GM23248 (cell line): ENCODE measurements around the gene REPS1. TPM values are rescaled to one million over a fixed set of nuclear protein-coding genes. Genes with fewer than 3 reads are reported as not detected.

Experiments
- DNase-seq: peaks from one replicate; pipeline ENCODE4 v3.0.0-alpha.2; 2015
- H2AFZ ChIP-seq: fragments of 200-600 bp; sonication (generic); 2 replicates; pipeline ENCODE4 v1.6.1; 2016; ENCODE audit warnings: antibody characterized with exemption
- H3F3A ChIP-seq: fragments of 200-600 bp; sonication (generic); 2 replicates; pipeline ENCODE4 v1.6.1; 2016; ENCODE audit warnings: mild to moderate bottlenecking, antibody characterized with exemption, mixed run types; ENCODE audit not compliant: insufficient read depth
- H3K27ac ChIP-seq: fragments of 200-600 bp; sonication (generic); 2 replicates; pipeline ENCODE4 v1.5.1; 2016; ENCODE audit warnings: mild to moderate bottlenecking
- H3K27me3 ChIP-seq: fragments of 200-600 bp; sonication (generic); replicated peaks from 2 replicates; pipeline ENCODE4 v1.6.1; 2016; ENCODE audit warnings: mild to moderate bottlenecking; ENCODE audit not compliant: insufficient read depth
- H3K36me3 ChIP-seq: fragments of 200-600 bp; sonication (generic); 2 replicates; pipeline ENCODE4 v1.6.1; 2016; ENCODE audit warnings: low read depth, mild to moderate bottlenecking
- H3K4me1 ChIP-seq: fragments of 200-600 bp; sonication (generic); 2 replicates; pipeline ENCODE4 v1.6.1; 2016; ENCODE audit warnings: mild to moderate bottlenecking; ENCODE audit not compliant: insufficient read depth
- H3K4me2 ChIP-seq: fragments of 200-600 bp; sonication (generic); one replicate; pipeline ENCODE4 v1.6.1; 2016; ENCODE audit warnings: mild to moderate bottlenecking; ENCODE audit not compliant: unreplicated experiment
- H3K4me3 ChIP-seq: fragments of 200-600 bp; sonication (generic); 2 replicates; pipeline ENCODE4 v1.5.1; 2016; ENCODE audit warnings: mild to moderate bottlenecking
- H3K79me2 ChIP-seq: fragments of 200-600 bp; sonication (generic); 2 replicates; pipeline ENCODE4 v1.6.1; 2016; ENCODE audit warnings: mild to moderate bottlenecking; ENCODE audit not compliant: insufficient read depth
- H3K9ac ChIP-seq: fragments of 200-600 bp; sonication (generic); 2 replicates; pipeline ENCODE4 v1.6.1; 2016; ENCODE audit warnings: mild to moderate bottlenecking
- H3K9me2 ChIP-seq: fragments of 200-600 bp; sonication (generic); 2 replicates; pipeline ENCODE4 v1.6.1; 2016; ENCODE audit warnings: mixed run types, mild to moderate bottlenecking, moderate library complexity; ENCODE audit not compliant: insufficient read depth
- H3K9me3 ChIP-seq: fragments of 200-600 bp; sonication (generic); one replicate; pipeline ENCODE4 v1.6.1; 2017; ENCODE audit warnings: low read depth
- H4K20me1 ChIP-seq: fragments of 200-600 bp; sonication (generic); 2 replicates; pipeline ENCODE4 v1.6.0; 2016; ENCODE audit not compliant: insufficient read depth
- EZH2 ChIP-seq: fragments of 200-600 bp; sonication (generic); IDR thresholded peaks from 2 replicates; pipeline ENCODE4 v1.6.1; 2018; ENCODE audit warnings: antibody characterized with exemption, mild to moderate bottlenecking; ENCODE audit not compliant: insufficient read depth, poor library complexity, severe bottlenecking
- EZH2phosphoT487 ChIP-seq: fragments of 200-600 bp; sonication (generic); IDR thresholded peaks from 2 replicates; pipeline ENCODE4 v1.6.1; 2018; ENCODE audit warnings: antibody characterized with exemption, moderate library complexity, mild to moderate bottlenecking, low read depth; ENCODE audit not compliant: insufficient read depth
- WGBS, 2 experiments: methylation state at CpG; one replicate each; pipeline ENCODE4 v1.1.6; 2015 to 2017; ENCODE audit warnings: low lambda C conversion rate in 2 of 2, low coverage in 1 of 2; ENCODE audit errors: missing lambda C conversion rate in 2 of 2; 5-methylcytosine and 5-hydroxymethylcytosine counted together
- in situ Hi-C: fragments of 300-500 bp; cut with MboI; formaldehyde crosslinking; loops from 2 replicates; pipeline ENCODE4 v1.15.0; 2020
- polyA plus RNA-seq: library from polyadenylated mRNA; unstranded; fragments of >200 nt; fragmentation: Nextera tagmentation; extraction: Ambion mirVana; gene quantifications from 2 replicates; pipeline ENCODE4 v1.2.1, GENCODE V29; 2016
- total RNA-seq: library from RNA; depleted of rRNA; stranded (reverse); fragments of >200 nt; shearing (Covaris generic); gene quantifications from 2 replicates; pipeline ENCODE4 v1.2.3, GENCODE V29; 2014

REPS1 gene
- total and polyA plus RNA-seq, 2 experiments from 2014 or later: 13.1 to 21.1 TPM

GRCh38 chr6:138953451-138953850, 34.6 kb downstream of the REPS1 start:
- Histone ChIP-seq H3K9me3 (no peaks in the 10 kb centered on the region), H3F3A (0 out of 2 replicates have a peak, but pooled peaks cover 10% of the 10 kb centered on the region), H3K9me2 (no peaks in the 10 kb centered on the region), H3K27me3 (no peaks in the 10 kb centered on the region), H3K36me3 (no peaks in the 10 kb centered on the region), H3K4me1 (peaks cover 26% of the 10 kb centered on the region), H3K4me2 (peak overlapping the region; percentile 67), H3K4me3 (no peak overlapping the region), H4K20me1 (0 out of 2 replicates have a peak, but pooled peaks cover 3% of the 10 kb centered on the region), H3K79me2 (peaks cover 99% of the 10 kb centered on the region), H3K9ac (0 out of 2 replicates have a peak overlapping the region, but pooled peaks have one; percentile 21), H3K27ac (peak overlapping the region; percentile 9; the same call in 1 of the 2 replicates), H2AFZ (no peak overlapping the region)
- TF ChIP-seq EZH2 (no peak), EZH2phosphoT487 (no peak)
- 0% methylated on average over 1 of the region's 1 CpG for WGBS, 2 experiments
- peak; percentile 61 for DNase-seq
- in situ Hi-C loops: no loop called here

GRCh38 chr6:138948546-138949179, 39.4 kb downstream of the REPS1 start:
- H3K4me3 ChIP-seq: no peak overlapping the region
- TF ChIP-seq EZH2phosphoT487: no peak
- TF ChIP-seq EZH2: no peak
- WGBS, 2 experiments: 96 to 98% methylated on average over 1 of the region's 1 CpG
- H4K20me1 ChIP-seq: no peaks in the 10 kb centered on the region
- H2AFZ ChIP-seq: no peak overlapping the region
- H3K79me2 ChIP-seq: peaks cover 85% of the 10 kb centered on the region
- no peak overlapping the region for H3K9ac ChIP-seq
- in situ Hi-C loops: no loop called here
- H3K27me3 ChIP-seq: no peaks in the 10 kb centered on the region
- H3K4me1 ChIP-seq: peaks cover 17% of the 10 kb centered on the region
- no peak overlapping the region for H3K27ac ChIP-seq
- no peak overlapping the region for H3K4me2 ChIP-seq
- H3F3A ChIP-seq: 0 out of 2 replicates have a peak, but pooled peaks cover 4% of the 10 kb centered on the region
- H3K9me3 ChIP-seq: no peaks in the 10 kb centered on the region
- no peak for DNase-seq
- no peaks in the 10 kb centered on the region for H3K36me3 ChIP-seq
- H3K9me2 ChIP-seq: no peaks in the 10 kb centered on the region

- H3K9me2 ChIP-seq: no peaks in the 10 kb centered on the region
- no peaks in the 10 kb centered on the region for H3K36me3 ChIP-seq
- no peak overlapping the region for H3K9ac ChIP-seq
- peaks cover 78% of the 10 kb centered on the region for H3K79me2 ChIP-seq
- 73 to 82% methylated on average over 2 of the region's 2 CpGs for WGBS, 2 experiments
- H3K27me3 ChIP-seq: no peaks in the 10 kb centered on the region
- H3K4me1 ChIP-seq: peaks cover 10% of the 10 kb centered on the region
- H2AFZ ChIP-seq: no peak overlapping the region
- H3K9me3 ChIP-seq: no peaks in the 10 kb centered on the region
- H3K4me2 ChIP-seq: no peak overlapping the region
- DNase-seq: no peak
- H3K4me3 ChIP-seq: no peak overlapping the region
- in situ Hi-C loops: no loop called here
- H3K27ac ChIP-seq: no peak overlapping the region
- H3F3A ChIP-seq: no peaks in the 10 kb centered on the region
- TF ChIP-seq EZH2phosphoT487 (no peak), EZH2 (no peak)
- no peaks in the 10 kb centered on the region for H4K20me1 ChIP-seq
These were observed 40.0 kb downstream of the REPS1 start for GRCh38 chr6:138948004-138948403.

- TF ChIP-seq EZH2phosphoT487: no peak
- H2AFZ ChIP-seq: no peak overlapping the region
- H3K27me3 ChIP-seq: no peaks in the 10 kb centered on the region
- H3F3A ChIP-seq: no peaks in the 10 kb centered on the region
- no peak overlapping the region for H3K4me3 ChIP-seq
- DNase-seq: peak; percentile 5
- H3K4me2 ChIP-seq: no peak overlapping the region
- 95 to 98% methylated on average over 5 of the region's 5 CpGs for WGBS, 2 experiments
- 0 out of 2 replicates have a peak, but pooled peaks cover 6% of the 10 kb centered on the region for H3K36me3 ChIP-seq
- in situ Hi-C loops: no loop called here
- no peak overlapping the region for H3K27ac ChIP-seq
- no peak overlapping the region for H3K9ac ChIP-seq
- no peaks in the 10 kb centered on the region for H3K9me3 ChIP-seq
- peaks cover 8% of the 10 kb centered on the region; the same call in 1 of the 2 replicates for H3K4me1 ChIP-seq
- H4K20me1 ChIP-seq: no peaks in the 10 kb centered on the region
- peaks cover 51% of the 10 kb centered on the region for H3K79me2 ChIP-seq
- no peaks in the 10 kb centered on the region for H3K9me2 ChIP-seq
These were observed 42.7 kb downstream of the REPS1 start for GRCh38 chr6:138945354-138945753.
